Keratinocyte (primary cell): Measurements from ENCODE around the gene ROCK1. TPM values are rescaled to one million over a fixed set of nuclear protein-coding genes. Genes with fewer than 3 reads are reported as not detected.

ENCODE experiments used
- DNase-seq: peaks from one replicate; pipeline ENCODE4 v3.0.0-alpha.2; 2011; ENCODE audit warnings: low read depth, missing footprints, low spot score
- FAIRE-seq: peaks from 2 replicates; lab custom pipeline; 2011; peaks lifted over from hg19 to GRCh38; lab: Jason Lieb, UNC
- H2AFZ ChIP-seq: 2 replicates; pipeline ENCODE4 v1.6.0; 2012; ENCODE audit warnings: low read length, control low read depth, inconsistent platforms; ENCODE audit not compliant: control insufficient read depth
- H3K27ac ChIP-seq: 2 replicates; pipeline ENCODE4 v1.5.1; 2011; ENCODE audit warnings: low read length; ENCODE audit not compliant: control insufficient read depth, insufficient read depth
- H3K27me3 ChIP-seq: 3 replicates; pipeline ENCODE4 v1.6.0; 2011; ENCODE audit warnings: low read length; ENCODE audit not compliant: control insufficient read depth, insufficient read depth; ENCODE audit errors: extremely low read depth
- H3K36me3 ChIP-seq, 2 experiments: 2 replicates in 1 of 2; 3 replicates in 1 of 2; pipeline ENCODE4 v1.5.1; 2011; ENCODE audit warnings: low read length in 2 of 2, mild to moderate bottlenecking in 1 of 2; ENCODE audit not compliant: control insufficient read depth in 2 of 2, insufficient read depth in 2 of 2; ENCODE audit errors: extremely low read depth in 1 of 2
- H3K4me1 ChIP-seq: 3 replicates; pipeline ENCODE4 v1.5.1; 2011; ENCODE audit warnings: low read length; ENCODE audit not compliant: control insufficient read depth, insufficient read depth; ENCODE audit errors: extremely low read depth
- H3K4me2 ChIP-seq: 3 replicates; pipeline ENCODE4 v1.6.0; 2011; ENCODE audit warnings: low read depth, low read length; ENCODE audit not compliant: control insufficient read depth, insufficient read depth; ENCODE audit errors: extremely low read depth
- H3K4me3 ChIP-seq, 3 experiments: fragments of 200-600 bp in 1 of 3; sonication (generic) in 1 of 3; 2 replicates in 2 of 3; 3 replicates in 1 of 3; pipeline ENCODE4 v1.5.1; 2011 to 2016; ENCODE audit warnings: low read length in 3 of 3, mild to moderate bottlenecking in 3 of 3, control low read depth in 2 of 3, inconsistent platforms in 1 of 3, low read depth in 1 of 3, mixed read lengths in 1 of 3, mixed run types in 1 of 3, moderate library complexity in 1 of 3; ENCODE audit not compliant: control insufficient read depth in 2 of 3, insufficient read depth in 2 of 3; ENCODE audit errors: extremely low read depth in 1 of 3
- H3K79me2 ChIP-seq: 2 replicates; pipeline ENCODE4 v1.6.0; 2012; ENCODE audit warnings: low read length; ENCODE audit not compliant: control insufficient read depth, insufficient read depth
- H3K9ac ChIP-seq: 3 replicates; pipeline ENCODE4 v1.6.0; 2011; ENCODE audit warnings: low read length; ENCODE audit not compliant: control insufficient read depth, insufficient read depth; ENCODE audit errors: extremely low read depth
- H3K9me1 ChIP-seq: 3 replicates; pipeline ENCODE4 v1.6.0; 2011; ENCODE audit warnings: low read length; ENCODE audit not compliant: control insufficient read depth, insufficient read depth; ENCODE audit errors: extremely low read depth
- H3K9me3 ChIP-seq: 2 replicates; pipeline ENCODE4 v1.5.1; 2012; ENCODE audit warnings: low read depth, low read length; ENCODE audit not compliant: control insufficient read depth
- H4K20me1 ChIP-seq: 3 replicates; pipeline ENCODE4 v1.6.0; 2011; ENCODE audit warnings: low read length; ENCODE audit not compliant: control insufficient read depth, insufficient read depth; ENCODE audit errors: extremely low read depth
- EZH2 ChIP-seq: IDR thresholded peaks from one replicate; pipeline ENCODE4 v1.6.1; 2012; ENCODE audit warnings: inconsistent platforms, mild to moderate bottlenecking, low read length, moderate library complexity
- dilution Hi-C: fragments of 300-500 bp; cut with MboI; formaldehyde crosslinking; loops from one replicate; pipeline ENCODE4 v1.7.0; 2020; ENCODE audit warnings: low sequenced_read_pairs; ENCODE audit not compliant: extremely low pct_ligation_motif_present
- polyA plus RNA-seq, 5 experiments: library from polyadenylated mRNA; depleted of rRNA in 3 of 5; stranded (reverse) in 3 of 5; stranded (forward) in 1 of 5; unstranded in 1 of 5; fragments of >200 nt; gene quantifications; 1 replicate in 1 of 5; 2 replicates in 3 of 5; 3 replicates in 1 of 5; pipeline versions ENCODE4 v1.2.1 to v1.2.3, GENCODE V29; 2011 to 2012; ENCODE audit warnings: missing spikeins in 2 of 5, low read depth in 1 of 5, low replicate concordance in 1 of 5
- TF ChIP-seq, protein P1 (sequence below), 3 experiments: IDR thresholded peaks in 1 of 3; conservative IDR thresholded peaks in 1 of 3; optimal IDR thresholded peaks in 1 of 3; 2 replicates in 2 of 3; 3 replicates in 1 of 3; pipeline versions ENCODE3 to v1.5.1; 2011; ENCODE audit warnings: low read length in 3 of 3, mild to moderate bottlenecking in 3 of 3, moderate library complexity in 2 of 3, control low read depth in 1 of 3, inconsistent platforms in 1 of 3; ENCODE audit not compliant: insufficient read depth in 2 of 3; ENCODE audit errors: extremely low read depth in 1 of 3

The ROCK1 gene
- polyA plus RNA-seq, 1 donor (not counting 4 experiments of a cell fraction or from before 2014, with no cell fraction given): 25.9 TPM

DNA sequence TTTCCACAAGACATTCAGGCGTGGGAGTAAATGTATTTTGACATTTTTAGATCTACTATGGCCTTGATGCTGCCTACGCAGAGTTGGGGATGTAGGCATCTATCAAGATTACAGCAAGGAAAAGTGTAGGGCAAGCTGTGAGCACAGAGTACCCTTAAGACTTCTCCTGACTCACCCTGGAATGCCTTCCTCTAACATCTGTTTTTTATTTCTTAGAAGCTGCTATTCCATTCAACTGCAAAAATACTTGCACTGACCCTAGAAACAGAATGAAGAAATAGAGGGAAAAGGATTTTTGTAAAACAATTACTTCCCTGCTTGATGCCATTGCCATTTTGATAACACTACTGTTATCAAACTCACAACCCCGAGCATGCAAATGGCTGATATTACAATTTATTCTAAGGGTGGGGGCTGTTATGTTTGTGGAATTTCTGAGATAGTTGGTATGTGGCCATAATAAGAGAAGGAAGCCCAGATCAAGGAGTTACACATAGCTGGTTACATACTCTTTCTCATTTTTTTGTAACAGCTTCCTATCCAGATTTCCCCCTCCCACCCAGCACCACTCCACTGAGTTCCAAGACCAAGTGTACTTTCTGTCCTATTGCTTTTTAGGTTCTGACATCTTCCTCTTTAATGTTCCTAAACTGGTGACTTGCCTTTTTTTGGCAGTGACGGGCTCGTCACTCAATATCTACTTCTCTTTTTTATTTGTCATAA, 6.0 kb upstream of the ROCK1 start:
- Histone ChIP-seq H3K4me1 (peaks cover 3% of the 10 kb centered on the region), H3K9me1 (no peaks in the 10 kb centered on the region), H3K4me3 (no peak overlapping the region), H4K20me1 (no peaks in the 10 kb centered on the region), H2AFZ (no peak overlapping the region), H3K4me2 (no peak overlapping the region), H3K27me3 (no peaks in the 10 kb centered on the region), H3K9ac (no peak overlapping the region), H3K79me2 (no peaks in the 10 kb centered on the region), H3K27ac (no peak overlapping the region), H3K36me3 (no peaks in the 10 kb centered on the region), H3K9me3 (no peaks in the 10 kb centered on the region)
- dilution Hi-C loops: no loop called here
- TF ChIP-seq, protein P1, sequence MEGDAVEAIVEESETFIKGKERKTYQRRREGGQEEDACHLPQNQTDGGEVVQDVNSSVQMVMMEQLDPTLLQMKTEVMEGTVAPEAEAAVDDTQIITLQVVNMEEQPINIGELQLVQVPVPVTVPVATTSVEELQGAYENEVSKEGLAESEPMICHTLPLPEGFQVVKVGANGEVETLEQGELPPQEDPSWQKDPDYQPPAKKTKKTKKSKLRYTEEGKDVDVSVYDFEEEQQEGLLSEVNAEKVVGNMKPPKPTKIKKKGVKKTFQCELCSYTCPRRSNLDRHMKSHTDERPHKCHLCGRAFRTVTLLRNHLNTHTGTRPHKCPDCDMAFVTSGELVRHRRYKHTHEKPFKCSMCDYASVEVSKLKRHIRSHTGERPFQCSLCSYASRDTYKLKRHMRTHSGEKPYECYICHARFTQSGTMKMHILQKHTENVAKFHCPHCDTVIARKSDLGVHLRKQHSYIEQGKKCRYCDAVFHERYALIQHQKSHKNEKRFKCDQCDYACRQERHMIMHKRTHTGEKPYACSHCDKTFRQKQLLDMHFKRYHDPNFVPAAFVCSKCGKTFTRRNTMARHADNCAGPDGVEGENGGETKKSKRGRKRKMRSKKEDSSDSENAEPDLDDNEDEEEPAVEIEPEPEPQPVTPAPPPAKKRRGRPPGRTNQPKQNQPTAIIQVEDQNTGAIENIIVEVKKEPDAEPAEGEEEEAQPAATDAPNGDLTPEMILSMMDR (optimal IDR thresholded peaks at IDR 0.05 in 1 of 3, IDR thresholded peaks at IDR 0.05 in 1 of 3, conservative IDR thresholded peaks at IDR 0.05 in 1 of 3; ENCODE audit: extremely low read depth in 1 of 3, insufficient read depth in 2 of 3, low read length in 3 of 3): no peak
- TF ChIP-seq EZH2: no peak
- no peak for DNase-seq
- no peak for FAIRE-seq

- no peak overlapping the region for H3K4me2 ChIP-seq
- H2AFZ ChIP-seq: no peak overlapping the region
- H3K79me2 ChIP-seq: peaks cover 8% of the 10 kb centered on the region
- dilution Hi-C loops: no loop called here
- H3K9ac ChIP-seq: no peak overlapping the region
- H3K27me3 ChIP-seq: no peaks in the 10 kb centered on the region
- FAIRE-seq: no peak
- no peak overlapping the region for H3K27ac ChIP-seq
- H3K9me3 ChIP-seq: no peaks in the 10 kb centered on the region
- peaks cover 5% of the 10 kb centered on the region for H3K4me1 ChIP-seq
- H3K9me1 ChIP-seq: no peaks in the 10 kb centered on the region
- H3K36me3 ChIP-seq: no peaks in the 10 kb centered on the region
- no peaks in the 10 kb centered on the region for H4K20me1 ChIP-seq
- DNase-seq: no peak
- no peak overlapping the region for H3K4me3 ChIP-seq
- TF ChIP-seq EZH2: no peak
- TF ChIP-seq, protein P1 (optimal IDR thresholded peaks at IDR 0.05 in 1 of 3, IDR thresholded peaks at IDR 0.05 in 1 of 3, conservative IDR thresholded peaks at IDR 0.05 in 1 of 3; ENCODE audit: extremely low read depth in 1 of 3, insufficient read depth in 2 of 3, low read length in 3 of 3): no peak
Measured at GRCh38 chr18:21115519-21116411, 4.2 kb upstream of the ROCK1 start.
